ENCODE measurements around the gene PDXK.

DNA sequence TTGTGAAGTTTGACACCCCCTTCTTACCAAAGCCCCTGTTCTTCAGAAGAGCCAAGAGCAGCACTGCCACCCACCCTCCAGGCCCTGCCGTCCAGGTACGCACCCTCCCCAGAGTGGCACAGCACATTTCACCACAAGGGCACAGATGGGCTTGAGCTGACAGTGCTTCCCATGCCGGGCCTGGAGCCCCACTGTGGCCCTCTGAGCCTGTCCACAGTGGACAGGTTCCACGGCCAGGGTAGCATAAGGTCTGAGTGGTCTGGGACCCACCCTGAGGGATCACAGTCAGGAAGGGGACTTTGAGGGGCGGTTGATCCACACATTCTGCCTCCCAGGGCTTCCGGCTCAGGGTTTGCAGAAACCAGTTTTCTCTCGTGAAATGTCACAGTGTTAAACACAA, 28.6 kb upstream of the PDXK start:
- TF ChIP-seq POLR2A (IDR thresholded peaks at IDR 0.05): no peak
- no peak for TF ChIP-seq CTCF (IDR thresholded peaks at IDR 0.05)

Data from uterus (tissue), 2 donors.